Activated T-cell treated with anti-CD3 and anti-CD28 coated beads for 48 hours (primary cell): Measurements from ENCODE around the gene ARAP1.

Source experiments
- DNase-seq: peaks from one replicate; pipeline ENCODE4 v3.0.0-alpha.2; 2020; ENCODE audit warnings: low read depth

The ARAP1 gene

GRCh38 chr11:72685560-72686480 lies 66.4 kb downstream of the ARAP1 start:
- DNase-seq: peak; percentile 63

GRCh38 chr11:72684236-72684912 lies 67.8 kb downstream of the ARAP1 start:
- DNase-seq: peak; percentile 44

GRCh38 chr11:72683782-72684200 lies 68.4 kb downstream of the ARAP1 start:
- peak; percentile 66 for DNase-seq

GRCh38 chr11:72682858-72683243 lies 69.4 kb downstream of the ARAP1 start:
- DNase-seq: no peak

GRCh38 chr11:72682238-72682857 lies 69.9 kb downstream of the ARAP1 start:
- no peak for DNase-seq

- no peak for DNase-seq
Measured at GRCh38 chr11:72681226-72682153, 70.7 kb downstream of the ARAP1 start.

- DNase-seq: no peak
Measured at GRCh38 chr11:72680624-72681158, 71.5 kb downstream of the ARAP1 start.

GRCh38 chr11:72679869-72680268 lies 72.3 kb downstream of the ARAP1 start:
- DNase-seq: no peak

GRCh38 chr11:72678524-72678923 lies 73.7 kb downstream of the ARAP1 start:
- no peak for DNase-seq

GRCh38 chr11:72676861-72677341 lies 75.3 kb downstream of the ARAP1 start:
- peak; percentile 67 for DNase-seq

- no peak for DNase-seq
Measured at GRCh38 chr11:72675221-72675620, 77.0 kb downstream of the ARAP1 start.

- no peak for DNase-seq
Measured at GRCh38 chr11:72673943-72674828, 78.0 kb downstream of the ARAP1 start, which contains the start of gene PDE2A. Gene PDE2A (minus strand): TSS chr11:72674422. CDS start chr11:72674207, 215 bp downstream.

- DNase-seq: no peak
Measured at GRCh38 chr11:72673284-72673942, 78.8 kb downstream of the ARAP1 start.

- DNase-seq: no peak
Measured at GRCh38 chr11:72672597-72673238, 79.5 kb downstream of the ARAP1 start.

GRCh38 chr11:72671152-72672099 lies 80.8 kb downstream of the ARAP1 start:
- no peak for DNase-seq

- DNase-seq: no peak
Measured at GRCh38 chr11:72670041-72670440, 82.2 kb downstream of the ARAP1 start.

- no peak for DNase-seq
Measured at GRCh38 chr11:72669527-72669926, 82.7 kb downstream of the ARAP1 start.
